Endothelial cell (in vitro differentiated cells): ENCODE results near the gene BUD23. TPM values are rescaled to one million over a fixed set of nuclear protein-coding genes. Genes with fewer than 3 reads are reported as not detected.
A peak's percentile ranks its signal among the peaks of the same experiment; 100 is the strongest.

Experiments used
- DNase-seq: peaks from one replicate; pipeline ENCODE4 v3.0.0; 2021; ENCODE audit warnings: low spot score
- H3K27ac Mint-ChIP-seq: one replicate; pipeline ENCODE4 v1.8.0; 2021; ENCODE audit warnings: mixed read lengths, inconsistent platforms; ENCODE audit not compliant: unreplicated experiment
- H3K27me3 Mint-ChIP-seq: one replicate; pipeline ENCODE4 v1.8.0; 2021; ENCODE audit warnings: mild to moderate bottlenecking, moderate library complexity, mixed read lengths, inconsistent platforms; ENCODE audit not compliant: unreplicated experiment
- H3K36me3 Mint-ChIP-seq: one replicate; pipeline ENCODE4 v1.8.0; 2021; ENCODE audit warnings: mild to moderate bottlenecking, low read depth, mixed read lengths, inconsistent platforms; ENCODE audit not compliant: unreplicated experiment
- H3K4me1 Mint-ChIP-seq: one replicate; pipeline ENCODE4 v1.8.0; 2021; ENCODE audit warnings: mild to moderate bottlenecking, mixed read lengths, inconsistent platforms; ENCODE audit not compliant: unreplicated experiment
- H3K4me3 Mint-ChIP-seq: one replicate; pipeline ENCODE4 v1.8.0; 2021; ENCODE audit warnings: mild to moderate bottlenecking, mixed read lengths, inconsistent platforms; ENCODE audit not compliant: unreplicated experiment
- H3K9me3 Mint-ChIP-seq: one replicate; pipeline ENCODE4 v1.8.0; 2021; ENCODE audit warnings: mixed read lengths, inconsistent platforms; ENCODE audit not compliant: unreplicated experiment
- CTCF ChIP-seq: fragments of 200-600 bp; sonication (generic); IDR thresholded peaks from one replicate; pipeline ENCODE4 v1.5.0; 2021; ENCODE audit warnings: antibody characterized with exemption; ENCODE audit not compliant: unreplicated experiment
- total RNA-seq: library from RNA; stranded (reverse); fragmentation: NEBNext Ultra II Directional; extraction: Animal tissue kit (Norgen Biotek cat#: 25700); gene quantifications from one replicate; pipeline ENCODE4 v1.2.1, GENCODE V29; 2021; ENCODE audit not compliant: unreplicated experiment

BUD23 gene
- total RNA-seq, 1 donor from 2014 or later, result 50.6 TPM

GRCh38 chr7:73700581-73701134, 17.3 kb downstream of the BUD23 start:
- DNase-seq, result no peak
- Mint-ChIP-seq H3K36me3 (peaks cover 23% of the 10 kb centered on the region), H3K9me3 (no peaks in the 10 kb centered on the region), H3K4me3 (no peak overlapping the region), H3K27me3 (peaks cover 18% of the 10 kb centered on the region), H3K27ac (no peak overlapping the region), H3K4me1 (no peaks in the 10 kb centered on the region)
- TF ChIP-seq CTCF, result no peak

- Mint-ChIP-seq H3K9me3 (no peaks in the 10 kb centered on the region), H3K36me3 (peaks cover 20% of the 10 kb centered on the region), H3K4me1 (no peaks in the 10 kb centered on the region), H3K27ac (no peak overlapping the region), H3K27me3 (peaks cover 16% of the 10 kb centered on the region), H3K4me3 (peak overlapping the region; percentile 50)
- TF ChIP-seq CTCF, result peak; percentile 63
- peak; percentile 73 for DNase-seq
These were observed 18.1 kb downstream of the BUD23 start for GRCh38 chr7:73701357-73701995.

GRCh38 chr7:73702226-73702625, 18.8 kb downstream of the BUD23 start:
- Mint-ChIP-seq H3K4me3 (no peak overlapping the region), H3K27ac (peak overlapping the region; percentile 67), H3K27me3 (peaks cover 12% of the 10 kb centered on the region), H3K4me1 (no peaks in the 10 kb centered on the region), H3K36me3 (peaks cover 13% of the 10 kb centered on the region), H3K9me3 (no peaks in the 10 kb centered on the region)
- DNase-seq, result no peak
- TF ChIP-seq CTCF, result no peak

GRCh38 chr7:73702665-73703064, 19.3 kb downstream of the BUD23 start:
- DNase-seq, result no peak

More at GRCh38 chr7:73702665-73703064, 19.3 kb downstream of the BUD23 start:
- H3K27me3 Mint-ChIP-seq, result peaks cover 10% of the 10 kb centered on the region
- H3K27ac Mint-ChIP-seq, result no peak overlapping the region
- no peak overlapping the region for H3K4me3 Mint-ChIP-seq
- H3K4me1 Mint-ChIP-seq, result no peaks in the 10 kb centered on the region
- H3K9me3 Mint-ChIP-seq, result no peaks in the 10 kb centered on the region
- H3K36me3 Mint-ChIP-seq, result peaks cover 11% of the 10 kb centered on the region
- no peak for TF ChIP-seq CTCF
